CD4-positive, alpha-beta T cell treated with Interleukin-6 for 4 hours (primary cell): ENCODE results near the gene EIF6.
"Not testable (repeated sequence)": the region's sequence is repeated elsewhere in the genome, so short reads cannot be mapped to it uniquely, and the experiment has no call there.

Experiments
- DNase-seq: peaks from one replicate; pipeline ENCODE4 v3.0.0-alpha.2; 2020; ENCODE audit warnings: mixed read lengths

EIF6 gene

DNA sequence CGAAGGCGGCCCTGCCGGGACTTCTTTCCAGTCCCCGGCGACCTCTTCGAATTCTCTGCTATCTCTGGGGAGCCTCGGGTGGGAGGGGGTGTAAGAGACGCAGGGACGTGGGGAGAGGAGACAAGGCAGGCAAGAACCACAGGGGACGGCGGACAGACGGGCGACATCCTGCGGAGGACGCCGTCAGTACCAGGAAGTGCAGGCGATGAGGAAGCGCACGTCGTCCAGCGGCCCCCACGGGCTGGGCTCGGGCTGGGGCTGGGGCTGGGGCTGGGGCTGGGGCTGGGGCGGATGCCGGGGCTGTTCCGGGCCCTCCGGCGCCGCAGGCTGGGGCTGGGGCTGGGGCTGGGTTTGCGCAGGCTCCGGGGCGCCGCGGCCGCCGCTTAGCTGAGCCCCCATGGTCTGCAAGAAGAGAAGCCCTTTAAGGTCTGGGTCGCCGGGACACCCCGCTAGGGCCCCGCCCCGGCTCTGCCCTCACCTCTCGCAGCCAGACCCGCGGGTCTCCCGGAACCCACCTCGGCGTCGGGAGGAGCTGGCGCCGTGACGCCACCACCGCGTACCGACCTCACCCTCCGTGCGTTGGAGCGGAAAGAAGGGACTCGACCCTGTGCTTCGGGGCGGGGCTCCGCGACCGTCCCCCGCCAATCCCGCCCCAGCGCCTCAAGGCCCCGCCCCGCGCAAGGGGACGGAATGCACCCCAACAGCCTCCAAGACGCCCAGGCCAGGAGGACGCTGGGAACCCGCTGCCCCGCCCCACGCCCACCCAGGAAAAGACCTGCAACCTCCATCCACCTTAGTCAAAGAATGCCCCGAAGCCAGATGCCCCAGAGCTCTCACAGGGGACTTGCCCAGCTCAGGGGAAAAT lies 6.8 kb downstream of the EIF6 start, which contains the start of gene MMP24OS:
Gene MMP24OS, minus strand, starts transcription at position 592 of the 865 bp plus-strand sequence. Its CDS starts 193 bp downstream, at position 399.
- peak; percentile 93 for DNase-seq

DNA sequence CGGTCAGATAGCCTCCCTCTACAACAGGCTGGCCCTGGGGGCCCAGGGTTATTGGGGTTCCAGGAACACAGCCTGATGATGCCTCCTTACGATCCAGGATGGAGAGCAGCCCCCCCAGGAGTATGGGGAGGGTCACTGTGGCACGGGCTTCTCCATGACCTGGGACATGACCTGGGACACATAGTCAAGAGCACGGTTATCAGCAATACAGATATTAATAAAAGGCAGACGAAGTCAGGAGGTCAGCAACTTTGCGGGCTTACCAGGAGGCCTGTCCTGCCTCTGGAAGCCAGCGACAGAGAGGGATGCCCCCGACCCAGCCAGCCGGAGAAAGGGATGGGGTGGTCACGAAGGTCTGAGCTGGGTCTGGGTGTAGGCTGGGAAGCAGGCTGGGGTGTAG lies 7.4 kb downstream of the EIF6 start:
- no peak for DNase-seq

DNA sequence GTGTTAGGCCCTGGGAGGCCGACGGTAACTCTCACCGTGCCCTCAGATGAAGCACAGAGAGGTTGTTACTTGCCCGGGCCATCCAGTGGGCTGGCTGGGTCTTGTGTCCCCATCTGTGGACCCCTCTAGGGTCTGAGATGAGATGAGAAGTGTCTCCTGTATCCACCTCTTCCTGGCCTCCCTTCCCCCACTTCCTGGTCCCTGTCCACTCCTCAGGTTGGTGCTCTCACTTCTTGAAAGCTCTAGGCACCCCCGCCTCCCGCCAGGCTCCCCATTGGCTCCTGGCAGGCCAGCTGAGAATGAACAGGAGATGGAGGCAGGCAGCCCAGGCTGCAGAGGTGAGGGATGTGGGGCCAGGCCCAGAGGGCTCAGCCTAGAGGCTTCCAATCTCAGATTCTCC lies 8.2 kb downstream of the EIF6 start:
- DNase-seq: no peak

DNA sequence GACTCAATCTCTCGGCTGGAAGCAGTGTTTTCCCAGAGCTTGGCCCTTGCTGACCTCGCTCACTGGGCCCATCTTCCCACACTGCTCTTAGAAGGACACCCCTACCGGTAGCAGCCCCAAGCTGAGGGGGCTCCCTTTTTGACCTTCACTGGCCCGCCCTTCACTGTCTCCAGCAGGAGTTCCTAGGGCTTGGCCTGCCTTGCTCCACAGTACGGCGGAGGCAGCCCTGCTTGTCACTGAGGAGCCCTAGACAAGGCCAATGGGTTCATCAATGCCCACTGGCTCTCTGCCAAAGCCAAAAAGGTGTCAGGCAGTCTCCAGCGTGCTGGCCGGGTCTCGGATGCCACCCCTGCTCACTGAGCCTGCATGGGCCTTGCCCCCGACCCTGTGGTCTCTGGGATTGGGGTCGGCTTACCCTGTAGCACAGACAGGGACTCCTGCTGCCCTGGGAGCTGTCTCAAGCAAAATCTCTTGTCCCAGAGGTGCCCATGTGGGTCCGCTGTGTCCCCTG lies 8.8 kb downstream of the EIF6 start:
- DNase-seq: no peak

DNA sequence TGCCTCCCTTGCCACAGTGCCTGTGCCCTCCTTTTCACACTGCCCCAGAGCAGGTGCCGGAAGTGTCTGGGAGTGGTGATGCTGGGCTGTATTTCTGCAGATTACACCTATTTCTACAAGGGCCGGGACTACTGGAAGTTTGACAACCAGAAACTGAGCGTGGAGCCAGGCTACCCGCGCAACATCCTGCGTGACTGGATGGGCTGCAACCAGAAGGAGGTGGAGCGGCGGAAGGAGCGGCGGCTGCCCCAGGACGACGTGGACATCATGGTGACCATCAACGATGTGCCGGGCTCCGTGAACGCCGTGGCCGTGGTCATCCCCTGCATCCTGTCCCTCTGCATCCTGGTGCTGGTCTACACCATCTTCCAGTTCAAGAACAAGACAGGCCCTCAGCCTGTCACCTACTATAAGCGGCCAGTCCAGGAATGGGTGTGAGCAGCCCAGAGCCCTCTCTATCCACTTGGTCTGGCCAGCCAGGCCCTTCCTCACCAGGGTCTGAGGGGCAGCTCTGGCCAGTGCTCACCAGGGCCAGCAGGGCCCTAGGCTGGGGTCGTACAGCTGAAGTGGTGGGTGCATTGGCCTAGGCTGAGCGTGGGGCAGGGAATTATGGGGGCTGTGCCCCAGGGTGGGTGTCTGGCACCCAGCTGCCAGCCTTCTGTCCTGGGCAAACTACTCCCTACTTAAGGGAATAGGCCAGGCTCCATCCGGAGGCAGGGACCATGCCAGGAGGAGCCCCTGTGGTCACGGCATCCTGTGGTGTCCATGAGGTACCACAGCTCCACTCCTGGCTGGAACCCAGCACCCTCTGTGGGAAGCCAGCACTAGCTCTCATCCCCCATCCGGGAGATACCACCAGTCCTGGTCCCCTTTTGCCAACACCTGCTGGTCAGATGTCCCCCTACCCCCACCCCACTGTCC lies 10.1 kb downstream of the EIF6 start:
- no peak for DNase-seq

DNA sequence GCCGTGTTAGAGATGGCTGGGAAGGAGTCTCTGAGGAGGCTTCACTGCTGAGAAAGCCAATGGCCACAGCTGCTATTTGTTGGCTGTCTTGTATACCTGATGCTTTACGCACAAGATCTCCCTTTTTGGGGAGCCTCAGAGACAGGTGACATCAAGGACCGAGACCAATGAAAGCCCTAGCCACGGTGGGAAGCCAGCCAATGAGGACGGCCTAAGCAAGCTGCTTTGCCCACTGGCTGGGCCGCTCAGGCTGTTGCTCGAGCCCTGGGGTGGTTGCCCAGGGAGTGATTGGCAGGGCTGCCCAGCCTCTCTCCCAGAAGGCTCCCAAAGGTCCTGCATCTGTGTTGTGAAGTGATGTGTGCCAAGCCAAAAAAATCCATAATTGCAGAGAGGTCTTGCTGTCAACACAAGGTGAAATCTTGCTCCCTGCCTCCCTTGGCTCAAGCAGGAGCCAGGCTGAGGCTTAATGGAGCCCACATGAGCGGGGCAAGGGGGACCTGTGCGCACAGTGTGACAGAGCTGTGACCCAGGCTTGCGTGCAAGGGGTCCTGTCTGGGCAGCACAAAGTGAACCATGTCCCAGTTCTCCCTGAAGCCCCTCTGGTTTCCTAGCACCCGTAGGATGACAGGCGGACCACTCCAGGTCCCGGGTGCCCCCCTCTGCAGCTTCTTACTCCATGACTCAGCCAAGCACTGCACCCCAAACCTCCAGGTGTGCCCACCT lies 11.0 kb downstream of the EIF6 start:
- DNase-seq: no peak

DNA sequence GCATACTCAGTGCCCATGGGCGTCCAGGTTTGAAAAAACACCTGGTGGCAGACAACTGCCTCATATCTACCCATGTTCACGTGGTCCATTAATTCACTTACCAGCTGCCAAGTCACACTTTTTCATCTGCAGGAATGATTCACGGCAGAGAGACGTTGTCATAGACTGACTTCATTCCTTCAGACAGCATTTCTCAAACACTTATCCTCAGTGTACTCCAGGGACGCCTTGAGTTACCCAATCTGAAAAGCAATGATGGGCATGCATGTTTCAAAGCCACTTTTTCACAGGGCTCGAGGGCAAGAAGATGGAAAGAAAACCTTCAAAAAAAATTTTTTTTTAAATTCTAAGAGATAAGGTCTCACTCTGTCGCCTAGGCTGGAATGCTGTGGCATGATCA lies 12.7 kb downstream of the EIF6 start:
- no peak for DNase-seq

DNA sequence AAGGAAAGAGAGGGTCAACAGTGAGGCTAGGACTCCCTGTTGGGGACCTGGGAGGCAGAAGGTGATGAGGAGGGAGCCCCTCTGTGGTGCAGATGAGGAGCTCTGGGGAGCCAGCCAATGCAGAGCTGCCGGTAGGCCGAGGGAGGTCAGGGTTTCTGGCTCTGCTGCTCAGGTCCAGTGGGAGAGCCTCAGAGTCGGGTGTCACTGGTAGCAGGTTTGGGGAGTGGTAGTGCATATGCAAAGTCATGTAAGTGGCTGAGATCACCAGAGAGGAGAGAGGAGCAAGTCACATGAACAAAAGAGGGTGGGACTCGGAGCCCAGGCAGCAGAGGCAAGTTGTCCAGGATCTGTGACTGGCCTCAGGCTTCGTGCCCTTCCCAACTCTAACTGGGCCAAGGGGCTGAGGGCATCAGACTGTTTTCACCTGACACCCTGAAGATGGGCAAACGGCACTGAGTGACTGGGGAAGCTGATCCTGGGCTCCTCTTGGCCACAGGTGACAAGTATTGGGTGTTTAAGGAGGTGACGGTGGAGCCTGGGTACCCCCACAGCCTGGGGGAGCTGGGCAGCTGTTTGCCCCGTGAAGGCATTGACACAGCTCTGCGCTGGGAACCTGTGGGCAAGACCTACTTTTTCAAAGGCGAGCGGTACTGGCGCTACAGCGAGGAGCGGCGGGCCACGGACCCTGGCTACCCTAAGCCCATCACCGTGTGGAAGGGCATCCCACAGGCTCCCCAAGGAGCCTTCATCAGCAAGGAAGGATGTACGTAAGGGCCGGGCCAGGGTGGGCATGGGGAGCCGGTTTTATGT lies 13.3 kb downstream of the EIF6 start:
- no peak for DNase-seq

DNA sequence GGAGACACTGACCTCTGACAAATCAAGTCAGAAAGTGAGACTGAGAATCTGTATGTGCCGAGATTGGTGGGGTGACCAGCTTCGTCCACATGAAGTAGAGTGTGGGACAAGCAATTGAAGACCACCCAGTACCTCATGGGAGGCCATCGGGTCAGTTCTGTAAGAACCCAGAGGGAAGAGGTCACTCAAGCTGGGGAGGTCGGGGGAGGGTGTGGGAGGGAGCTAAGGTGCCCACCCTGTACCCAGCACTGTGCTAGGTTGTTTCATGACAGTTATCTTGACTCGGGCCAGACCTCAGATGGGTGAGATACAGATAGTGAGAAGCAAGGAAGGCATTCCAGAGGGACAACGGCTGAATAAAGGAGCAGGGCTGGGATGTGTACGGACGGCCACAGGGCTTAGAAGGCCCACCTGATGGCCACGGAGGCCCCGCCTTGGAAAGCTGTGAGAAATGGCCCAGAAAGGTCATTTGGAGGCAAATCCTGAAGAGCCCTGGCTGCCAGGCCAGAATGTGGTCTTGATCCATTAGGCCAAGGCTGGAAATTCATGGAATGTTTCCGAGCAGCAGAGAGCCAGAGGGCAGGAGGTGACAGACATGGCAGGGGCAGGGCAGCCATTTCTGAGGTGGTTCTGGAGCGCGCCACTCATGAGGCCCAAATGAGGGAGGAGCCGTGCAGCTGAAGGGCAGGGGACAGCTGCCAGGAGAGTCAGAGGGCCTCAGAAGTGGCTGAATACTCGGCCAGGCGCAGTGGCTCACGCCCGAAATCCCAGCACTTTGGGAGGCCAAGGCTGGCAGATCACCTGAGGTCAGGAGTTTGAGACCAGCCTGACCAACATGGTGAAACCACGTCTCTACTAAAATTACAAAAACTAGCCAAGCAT lies 14.3 kb downstream of the EIF6 start:
- no peak for DNase-seq

DNA sequence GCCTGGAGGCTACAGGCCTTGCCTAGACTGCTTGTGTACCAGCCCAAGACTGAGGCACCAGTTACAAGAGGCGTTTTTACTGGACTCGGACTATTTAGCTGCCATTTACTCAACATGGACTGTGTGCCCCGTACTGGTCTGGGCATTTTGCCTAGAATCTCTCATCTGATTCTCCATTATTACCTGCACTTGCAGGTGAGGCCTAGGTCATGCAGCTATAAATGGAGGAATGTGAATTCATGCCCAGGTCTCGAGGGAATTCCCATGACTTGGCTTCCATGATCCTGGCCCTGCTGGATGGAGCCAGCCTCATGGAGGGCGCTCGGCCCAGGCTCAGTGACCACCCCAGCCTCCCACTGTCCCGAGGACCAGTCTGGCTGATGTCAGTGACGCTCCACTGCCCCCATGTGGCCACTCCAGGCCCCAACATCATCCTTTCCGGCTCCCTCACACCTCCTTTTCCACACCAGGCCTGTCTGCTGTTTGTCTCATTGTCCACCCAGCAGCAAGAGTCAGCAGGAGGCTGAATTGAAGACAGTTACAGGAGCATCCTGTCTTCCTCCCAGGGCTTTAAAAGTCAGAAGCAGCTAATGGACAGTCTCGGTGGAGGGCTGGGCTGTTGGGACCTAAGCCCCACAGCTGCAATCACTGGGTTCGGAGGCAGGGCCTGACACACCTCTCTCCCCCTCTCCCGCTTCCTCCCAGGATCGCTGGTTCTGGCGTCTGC lies 15.4 kb downstream of the EIF6 start:
- peak; percentile 57 for DNase-seq

DNA sequence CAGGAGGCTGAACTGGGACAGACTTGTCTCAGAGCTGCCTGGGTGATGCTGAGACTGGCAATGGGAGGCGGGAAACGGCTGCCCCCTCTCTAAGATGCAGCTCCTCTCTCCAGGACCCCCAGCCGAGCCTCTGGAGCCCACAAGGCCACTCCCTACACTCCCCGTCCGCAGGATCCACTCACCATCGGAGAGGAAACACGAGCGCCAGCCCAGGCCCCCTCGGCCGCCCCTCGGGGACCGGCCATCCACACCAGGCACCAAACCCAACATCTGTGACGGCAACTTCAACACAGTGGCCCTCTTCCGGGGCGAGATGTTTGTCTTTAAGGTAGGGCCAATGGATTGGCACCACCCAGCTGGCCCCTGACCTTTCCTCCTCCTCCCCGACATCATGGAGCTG lies 17.5 kb downstream of the EIF6 start:
- no peak for DNase-seq

DNA sequence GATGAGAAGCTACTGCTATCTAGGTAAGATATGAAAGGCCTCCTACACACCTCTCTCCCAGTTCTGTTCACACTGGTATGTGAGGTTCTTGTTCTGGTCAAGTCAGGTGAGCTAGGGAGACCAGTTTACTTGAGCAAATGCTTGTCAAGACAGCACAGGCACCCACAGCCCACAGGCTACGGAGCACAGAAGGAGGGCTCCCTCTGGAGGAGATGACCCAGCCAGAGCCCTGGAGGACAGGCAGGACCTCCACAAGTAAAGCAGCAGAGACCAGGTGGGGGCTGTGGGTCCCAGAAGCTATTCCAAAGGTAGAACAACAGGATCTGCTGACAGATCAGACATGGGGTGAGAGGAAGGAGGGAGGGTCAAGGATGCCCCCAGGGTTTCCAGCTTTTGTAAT lies 19.8 kb downstream of the EIF6 start:
- no peak for DNase-seq

DNA sequence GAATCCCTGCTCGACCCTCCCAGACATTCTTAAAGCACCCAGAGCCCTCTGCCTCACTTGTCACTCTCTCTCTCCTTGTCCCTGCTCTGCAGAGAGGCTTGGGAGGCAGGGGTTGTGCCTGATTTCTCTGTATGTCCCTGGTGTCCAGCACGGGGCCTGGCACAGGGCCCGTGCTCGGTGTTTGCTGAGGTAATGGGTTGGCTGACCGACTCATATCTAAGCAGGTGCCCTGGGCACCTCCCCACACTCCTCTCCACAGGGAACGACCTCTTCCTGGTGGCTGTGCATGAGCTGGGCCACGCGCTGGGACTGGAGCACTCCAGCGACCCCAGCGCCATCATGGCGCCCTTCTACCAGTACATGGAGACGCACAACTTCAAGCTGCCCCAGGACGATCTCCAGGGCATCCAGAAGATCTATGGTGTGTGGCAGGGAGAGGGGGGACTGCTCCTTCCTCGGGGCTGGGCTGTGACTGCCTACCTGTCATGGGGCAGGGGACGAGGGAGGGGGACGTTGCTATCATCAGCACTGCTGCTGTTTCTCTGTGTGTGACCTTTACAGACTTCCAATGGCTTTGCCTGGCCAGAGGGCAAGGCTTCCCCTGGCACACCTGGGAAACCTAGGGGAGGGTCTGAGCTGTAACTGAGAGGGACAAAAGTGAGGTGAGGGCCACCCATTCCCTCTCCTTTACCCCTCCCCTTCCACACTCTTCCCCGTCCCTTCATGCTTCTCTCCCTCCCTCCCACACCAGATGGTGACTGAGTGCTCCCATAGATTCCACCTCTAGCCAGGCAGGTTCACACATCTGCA lies 20.8 kb downstream of the EIF6 start:
- DNase-seq: no peak

DNA sequence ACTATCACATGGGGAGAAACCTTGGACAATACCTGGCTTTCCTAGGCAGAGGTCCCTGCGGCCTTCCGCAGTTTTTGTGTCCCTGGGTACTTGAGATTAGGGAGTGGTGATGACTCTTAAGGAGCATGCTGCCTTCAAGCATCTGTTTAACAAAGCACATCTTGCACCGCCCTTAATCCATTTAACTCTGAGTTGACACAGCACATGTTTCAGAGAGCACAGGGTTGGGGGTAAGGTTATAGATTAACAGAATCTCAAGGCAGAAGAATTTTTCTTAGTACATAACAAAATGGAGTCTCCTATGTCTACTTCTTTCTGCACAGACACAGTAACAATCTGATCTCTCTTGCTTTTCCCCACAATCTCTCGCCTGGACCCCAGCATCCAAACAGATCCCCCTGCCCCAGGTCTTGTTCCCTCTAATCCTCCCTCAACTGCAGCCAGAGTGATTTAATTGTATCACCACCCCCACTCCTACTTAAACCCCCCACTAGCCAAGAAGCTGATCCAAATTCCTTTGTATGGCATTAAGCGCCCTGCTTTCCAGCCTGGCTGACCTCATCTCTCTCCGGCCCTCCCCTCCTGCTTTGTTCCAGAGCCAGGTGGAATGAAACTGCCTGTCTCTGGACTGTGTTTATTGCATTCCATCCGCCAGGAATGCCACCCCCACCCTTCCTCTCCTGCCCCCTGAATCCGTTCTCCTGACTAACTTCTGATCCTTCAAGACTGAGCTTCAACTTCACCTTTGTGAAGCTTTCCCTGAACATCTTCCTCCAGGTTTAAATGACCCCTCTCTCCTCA lies 21.6 kb downstream of the EIF6 start:
- DNase-seq: not testable (repeated sequence)

DNA sequence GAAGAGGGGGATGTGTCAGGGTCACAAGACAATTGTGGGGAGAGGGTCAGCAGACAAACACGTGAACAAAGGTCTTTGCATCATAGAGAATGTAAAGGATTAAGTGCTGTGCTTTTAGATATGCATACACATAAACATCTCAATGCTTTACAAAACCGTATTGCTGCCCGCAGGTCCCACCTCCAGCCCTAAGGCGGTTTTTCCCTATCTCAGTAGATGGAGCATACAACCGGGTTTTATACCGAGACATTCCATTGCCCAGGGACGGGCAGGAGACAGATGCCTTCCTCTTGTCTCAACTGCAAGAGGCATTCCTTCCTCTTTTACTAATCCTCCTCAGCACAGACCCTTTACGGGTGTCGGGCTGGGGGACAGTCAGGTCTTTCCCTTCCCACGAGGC lies 22.3 kb downstream of the EIF6 start:
- not testable (repeated sequence) for DNase-seq

DNA sequence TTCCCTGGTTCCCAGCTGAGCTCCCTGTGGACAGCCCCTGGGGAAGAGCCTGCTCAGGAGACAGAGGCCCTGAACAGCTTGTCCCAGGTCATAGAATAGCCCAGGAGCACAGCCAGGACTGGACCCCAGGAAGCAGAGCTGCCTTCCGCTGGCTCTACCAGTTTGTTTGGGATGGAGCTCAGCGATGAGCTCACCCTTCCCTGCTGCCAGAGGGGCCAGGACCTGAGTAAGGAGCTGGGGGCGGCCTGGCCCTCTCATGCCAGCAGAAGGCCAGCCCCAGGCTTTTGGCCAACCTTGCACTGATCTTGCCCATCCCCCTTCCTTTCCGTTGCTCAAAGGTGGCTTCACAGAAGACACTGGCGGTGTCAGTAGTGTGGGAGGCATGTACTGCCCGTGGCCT lies 24.1 kb downstream of the EIF6 start:
- DNase-seq: no peak

DNA sequence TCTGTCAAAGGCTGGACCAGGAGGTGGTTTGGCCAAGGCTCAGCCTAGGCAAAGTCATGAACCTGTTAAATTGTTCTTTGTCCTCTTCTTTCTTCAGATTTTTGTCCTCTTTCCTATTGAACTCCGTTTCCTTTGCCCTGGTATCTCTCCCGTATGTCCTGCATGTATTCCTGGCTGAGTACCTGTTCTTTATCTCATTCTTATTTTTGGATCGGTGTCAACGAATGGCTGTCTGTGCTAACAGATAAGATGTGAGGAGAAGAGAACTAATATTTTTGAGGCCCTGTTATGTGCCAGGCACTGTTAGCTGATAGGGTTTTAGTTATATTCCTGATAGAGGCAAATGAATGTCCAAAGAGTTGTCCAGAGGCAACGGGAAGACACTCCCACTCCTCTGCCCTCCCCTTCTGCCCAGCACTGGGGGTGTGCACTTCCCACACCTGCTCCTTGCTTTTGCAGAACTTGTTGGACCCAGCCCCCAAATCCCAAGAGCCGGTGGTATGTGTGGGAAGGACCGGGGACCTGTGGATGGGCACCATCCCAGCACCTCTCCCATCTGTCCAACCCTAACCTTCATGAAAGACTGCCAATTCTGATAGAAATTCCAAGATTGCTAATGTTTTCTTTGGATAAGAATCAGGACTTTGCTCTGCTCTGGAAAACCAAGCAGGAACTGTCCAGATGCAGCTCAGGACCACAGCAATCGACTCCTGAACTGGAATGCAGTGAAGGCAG lies 27.2 kb downstream of the EIF6 start:
- DNase-seq: no peak
